ENCODE results near the gene ACADL. TPM values are rescaled to one million over a fixed set of nuclear protein-coding genes. Genes with fewer than 3 reads are reported as not detected.
"Not testable (repeated sequence)": the region's sequence is repeated elsewhere in the genome, so short reads cannot be mapped to it uniquely, and the experiment has no call there.

Gene ACADL
- total and polyA plus RNA-seq, 2 experiments from 2014 or later, result 0.45 to 0.49 TPM

DNA sequence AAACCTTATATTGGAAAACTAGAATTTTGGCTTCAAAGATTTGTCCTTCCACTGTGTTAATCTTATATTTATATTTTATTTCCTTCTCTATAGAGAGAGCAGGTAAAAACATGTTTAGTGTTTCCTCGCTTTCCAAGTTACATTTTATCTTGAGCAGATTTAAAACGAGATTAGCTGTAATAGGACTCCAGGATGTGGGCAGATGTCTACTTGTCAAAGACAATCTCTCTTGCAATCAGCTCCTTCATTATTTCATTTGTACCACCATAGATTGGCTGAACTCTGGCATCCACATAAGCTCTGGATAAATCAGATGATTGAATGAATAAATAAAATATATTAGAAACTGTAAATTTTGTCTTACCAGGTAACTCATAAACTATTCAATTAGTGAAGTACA, 36.5 kb downstream of the ACADL start:
- H3K4me3 ChIP-seq, result no peak overlapping the region
- no peaks in the 10 kb centered on the region for H3K36me3 ChIP-seq
- DNase-seq (ENCODE audit: low read depth in 1 of 2, low spot score in 1 of 2), result no peak
- no peaks in the 10 kb centered on the region for H3K9me3 ChIP-seq (ENCODE audit: low read depth)
- TF ChIP-seq, protein P1, sequence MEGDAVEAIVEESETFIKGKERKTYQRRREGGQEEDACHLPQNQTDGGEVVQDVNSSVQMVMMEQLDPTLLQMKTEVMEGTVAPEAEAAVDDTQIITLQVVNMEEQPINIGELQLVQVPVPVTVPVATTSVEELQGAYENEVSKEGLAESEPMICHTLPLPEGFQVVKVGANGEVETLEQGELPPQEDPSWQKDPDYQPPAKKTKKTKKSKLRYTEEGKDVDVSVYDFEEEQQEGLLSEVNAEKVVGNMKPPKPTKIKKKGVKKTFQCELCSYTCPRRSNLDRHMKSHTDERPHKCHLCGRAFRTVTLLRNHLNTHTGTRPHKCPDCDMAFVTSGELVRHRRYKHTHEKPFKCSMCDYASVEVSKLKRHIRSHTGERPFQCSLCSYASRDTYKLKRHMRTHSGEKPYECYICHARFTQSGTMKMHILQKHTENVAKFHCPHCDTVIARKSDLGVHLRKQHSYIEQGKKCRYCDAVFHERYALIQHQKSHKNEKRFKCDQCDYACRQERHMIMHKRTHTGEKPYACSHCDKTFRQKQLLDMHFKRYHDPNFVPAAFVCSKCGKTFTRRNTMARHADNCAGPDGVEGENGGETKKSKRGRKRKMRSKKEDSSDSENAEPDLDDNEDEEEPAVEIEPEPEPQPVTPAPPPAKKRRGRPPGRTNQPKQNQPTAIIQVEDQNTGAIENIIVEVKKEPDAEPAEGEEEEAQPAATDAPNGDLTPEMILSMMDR (IDR thresholded peaks at IDR 0.05; ENCODE audit: low read depth, low read length), result no peak
- no peaks in the 10 kb centered on the region for H3K4me1 ChIP-seq (ENCODE audit: low read depth)
- H3K27me3 ChIP-seq, result no peaks in the 10 kb centered on the region
- H3K27ac ChIP-seq, result no peak overlapping the region

DNA sequence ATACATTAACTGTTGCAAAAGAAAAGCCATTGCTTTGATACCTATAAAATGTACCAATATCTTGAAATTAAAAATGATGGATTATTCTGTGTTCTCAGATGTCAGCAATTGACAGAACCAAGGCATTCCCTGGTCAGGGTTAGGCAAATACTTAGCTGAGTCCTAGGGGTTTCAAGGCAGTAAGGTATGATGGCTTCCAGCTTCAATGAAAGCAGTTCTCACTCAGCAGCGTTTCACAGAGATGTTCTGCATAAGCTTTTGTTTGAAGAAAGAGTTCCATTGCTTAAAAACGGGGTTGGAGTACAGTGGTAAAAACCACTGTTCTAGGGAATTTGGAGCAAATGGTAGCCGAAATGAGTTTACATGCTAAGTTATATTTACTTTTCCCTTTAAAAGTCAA, 37.1 kb downstream of the ACADL start:
- Histone ChIP-seq H3K27ac (no peak overlapping the region), H3K9me3 (ENCODE audit: low read depth) (no peaks in the 10 kb centered on the region), H3K4me1 (ENCODE audit: low read depth) (no peaks in the 10 kb centered on the region), H3K4me3 (no peak overlapping the region), H3K27me3 (no peaks in the 10 kb centered on the region), H3K36me3 (no peaks in the 10 kb centered on the region)
- no peak for DNase-seq (ENCODE audit: low read depth in 1 of 2, low spot score in 1 of 2)
- TF ChIP-seq, protein P1 (IDR thresholded peaks at IDR 0.05; ENCODE audit: low read depth, low read length), result no peak

DNA sequence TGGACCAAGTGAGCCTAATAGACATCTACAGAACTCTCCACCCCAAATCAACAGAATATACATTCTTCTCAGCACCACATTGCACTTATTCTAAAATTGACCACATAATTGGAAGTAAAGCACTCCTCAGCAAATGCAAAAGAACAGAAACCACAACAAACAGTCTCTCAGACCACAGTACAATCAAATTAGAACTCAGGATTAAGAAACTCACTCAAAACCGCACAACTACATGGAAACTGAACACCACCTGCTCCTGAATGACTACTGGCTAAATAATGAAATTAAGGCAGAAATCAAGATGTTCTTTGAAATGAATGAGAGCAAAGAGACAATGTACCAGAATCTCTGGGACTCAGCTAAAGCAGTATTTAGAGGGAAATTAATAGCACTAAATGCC, 41.3 kb downstream of the ACADL start:
- not testable (repeated sequence) for H3K27me3 ChIP-seq; H3K4me3 ChIP-seq; H3K4me1 ChIP-seq (ENCODE audit: low read depth); H3K36me3 ChIP-seq; H3K9me3 ChIP-seq (ENCODE audit: low read depth); H3K27ac ChIP-seq; DNase-seq (ENCODE audit: low read depth in 1 of 2, low spot score in 1 of 2)

DNA sequence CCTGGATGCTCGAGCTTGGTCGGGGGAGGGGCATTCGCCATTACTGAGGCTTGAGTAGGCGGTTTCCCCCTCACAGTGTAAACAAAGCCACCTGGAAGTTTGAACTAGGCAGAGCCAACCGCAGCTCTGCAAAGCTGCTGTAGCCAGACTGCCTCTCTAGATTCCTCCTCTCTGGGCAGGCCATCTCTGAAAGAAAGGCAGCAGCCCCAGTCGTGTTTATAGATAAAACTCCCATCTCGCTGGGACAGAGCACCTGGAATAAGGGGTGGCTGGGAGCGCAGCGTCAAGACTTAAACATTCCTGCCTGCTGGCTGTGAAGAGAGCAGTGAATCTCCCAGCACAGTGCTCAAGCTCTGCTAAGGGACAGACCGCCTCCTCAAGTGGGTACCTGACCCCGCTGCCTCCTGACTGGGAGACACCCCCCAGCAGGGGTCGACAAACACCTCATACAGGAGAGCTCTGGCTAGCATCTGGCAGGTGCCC, 43.6 kb downstream of the ACADL start:
- H3K36me3 ChIP-seq; H3K4me3 ChIP-seq; H3K27ac ChIP-seq; DNase-seq (ENCODE audit: low read depth in 1 of 2, low spot score in 1 of 2); H3K4me1 ChIP-seq (ENCODE audit: low read depth); H3K9me3 ChIP-seq (ENCODE audit: low read depth); H3K27me3 ChIP-seq: not testable (repeated sequence)

DNA sequence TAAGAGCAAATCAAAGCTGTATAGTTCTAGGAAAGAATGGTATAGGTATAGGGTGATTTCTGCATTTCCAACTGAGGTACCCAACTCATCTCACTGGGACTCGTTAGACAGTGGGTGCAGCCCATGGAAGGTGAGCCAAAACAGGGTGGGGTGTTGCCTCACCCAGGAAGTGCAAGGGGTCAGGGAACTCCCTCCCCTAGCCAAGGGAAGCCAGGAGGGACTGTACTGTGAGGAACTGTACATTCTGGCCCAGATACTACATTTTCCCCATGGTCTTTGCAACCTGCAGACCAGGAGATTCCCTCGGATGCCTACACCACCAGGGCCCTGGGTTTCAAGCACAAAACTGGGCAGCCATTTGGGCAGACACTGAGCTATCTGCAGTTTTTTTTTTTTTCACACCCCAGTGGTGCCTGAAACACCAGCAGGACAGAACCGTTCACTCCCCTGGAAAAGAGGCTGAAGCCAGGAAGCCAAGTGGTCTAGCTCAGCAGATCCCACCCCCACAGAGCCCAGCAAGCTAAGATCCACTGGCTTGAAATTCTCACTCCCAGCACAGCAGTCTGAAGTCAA, 44.1 kb downstream of the ACADL start:
- H3K27ac ChIP-seq; H3K4me3 ChIP-seq; H3K4me1 ChIP-seq (ENCODE audit: low read depth); H3K36me3 ChIP-seq; H3K27me3 ChIP-seq; DNase-seq (ENCODE audit: low read depth in 1 of 2, low spot score in 1 of 2); H3K9me3 ChIP-seq (ENCODE audit: low read depth): not testable (repeated sequence)

DNA sequence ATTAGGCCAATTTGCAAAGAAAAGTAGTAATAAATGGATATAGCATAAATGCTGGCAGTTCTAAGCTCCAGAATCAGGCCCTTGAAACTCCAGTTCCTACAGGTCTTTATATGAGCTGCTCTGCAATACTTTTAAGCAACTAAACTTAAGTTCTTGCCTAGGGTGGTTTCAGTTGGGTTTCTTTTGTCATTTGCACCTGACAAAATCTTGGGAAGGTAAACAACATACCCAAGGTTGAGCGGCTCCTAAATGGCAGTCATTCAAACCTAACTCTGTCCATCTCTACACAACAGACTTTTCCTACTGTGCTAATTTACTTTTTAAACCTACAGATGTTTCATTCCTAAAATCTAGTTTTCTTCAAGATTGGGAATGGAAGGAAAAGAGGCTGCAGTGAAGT, 44.8 kb downstream of the ACADL start:
- Histone ChIP-seq H3K27ac (no peak overlapping the region), H3K4me3 (no peak overlapping the region), H3K4me1 (ENCODE audit: low read depth) (peaks cover 8% of the 10 kb centered on the region), H3K27me3 (no peaks in the 10 kb centered on the region), H3K9me3 (ENCODE audit: low read depth) (no peaks in the 10 kb centered on the region), H3K36me3 (no peaks in the 10 kb centered on the region)
- TF ChIP-seq, protein P1 (IDR thresholded peaks at IDR 0.05; ENCODE audit: low read depth, low read length), result no peak
- DNase-seq (ENCODE audit: low read depth in 1 of 2, low spot score in 1 of 2), result no peak

DNA sequence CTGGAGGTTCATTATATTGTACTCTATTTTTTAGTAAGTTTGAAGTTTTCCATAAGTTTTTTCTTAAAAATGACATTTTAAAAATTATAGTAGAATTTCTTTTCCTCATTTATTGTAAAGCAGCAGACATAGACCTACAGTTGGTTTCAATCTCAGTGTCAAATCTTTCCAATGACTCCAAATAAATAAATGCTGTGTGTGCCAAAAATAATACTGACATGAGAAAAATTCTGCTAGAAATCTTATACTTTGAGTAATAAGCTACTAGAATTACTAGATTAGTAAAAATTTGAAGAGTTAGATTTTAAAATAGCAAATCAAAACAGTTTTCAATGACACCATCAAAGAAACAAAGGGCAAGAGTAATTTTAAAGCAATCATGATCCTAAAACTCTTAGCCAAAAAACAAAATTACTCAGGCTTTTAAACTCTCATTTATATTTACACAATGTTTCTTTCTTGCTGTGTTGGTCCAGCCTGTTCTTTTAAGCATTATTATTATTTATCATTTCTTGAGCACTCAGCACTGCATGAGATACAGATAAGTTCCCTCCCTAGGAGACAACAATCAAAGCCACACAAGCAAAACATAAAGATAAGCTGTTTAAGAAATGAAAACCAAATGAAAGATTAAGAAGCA, 45.8 kb downstream of the ACADL start:
- Histone ChIP-seq H3K27me3 (no peaks in the 10 kb centered on the region), H3K27ac (no peak overlapping the region), H3K9me3 (ENCODE audit: low read depth) (no peaks in the 10 kb centered on the region), H3K4me1 (ENCODE audit: low read depth) (peaks cover 8% of the 10 kb centered on the region), H3K36me3 (no peaks in the 10 kb centered on the region), H3K4me3 (no peak overlapping the region)
- TF ChIP-seq, protein P1 (IDR thresholded peaks at IDR 0.05; ENCODE audit: low read depth, low read length), result no peak
- DNase-seq (ENCODE audit: low read depth in 1 of 2, low spot score in 1 of 2), result no peak

Measured in cardiac muscle cell (in vitro differentiated cells and primary cell).